IMR-90 (cell line): ENCODE data around the gene GLCE.

Experiments
- CTCF ChIP-seq: conservative IDR thresholded peaks from 2 replicates; pipeline ENCODE4 v1.5.1; 2012; ENCODE audit warnings: mild to moderate bottlenecking, low read depth, low read length, improper control_type of control experiment
- ELK1 ChIP-seq: fragments of 150-350 bp; IDR thresholded peaks from 2 replicates; pipeline ENCODE4 v1.6.1; 2016; ENCODE audit warnings: low read depth, mild to moderate bottlenecking, low read length, moderate library complexity, borderline replicate concordance
- MXI1 ChIP-seq: IDR thresholded peaks from 2 replicates; pipeline ENCODE4 v1.6.1; 2012; ENCODE audit warnings: low read depth, mild to moderate bottlenecking, low read length, moderate library complexity, borderline replicate concordance
- POLR2A ChIP-seq: IDR thresholded peaks from 2 replicates; pipeline ENCODE4 v1.6.1; 2012; ENCODE audit warnings: mild to moderate bottlenecking, low read depth, low read length
- RAD21 ChIP-seq: IDR thresholded peaks from 2 replicates; pipeline ENCODE4 v1.6.1; 2012; ENCODE audit warnings: low read length, improper control_type of control experiment
- RCOR1 ChIP-seq: IDR thresholded peaks from 2 replicates; pipeline ENCODE4 v1.6.1; 2012; ENCODE audit warnings: mild to moderate bottlenecking, low read length, improper control_type of control experiment; ENCODE audit not compliant: insufficient replicate concordance
- RFX5 ChIP-seq: IDR thresholded peaks from 2 replicates; pipeline ENCODE4 v1.8.0; 2012; ENCODE audit warnings: low read depth, mild to moderate bottlenecking, low read length, moderate library complexity

GRCh38 chr15:69114331-69114928 is 46.0 kb upstream of the GLCE start:
- TF ChIP-seq RCOR1 (no peak), CTCF (no peak), MXI1 (no peak), POLR2A (no peak), RFX5 (no peak), ELK1 (no peak), RAD21 (no peak)
